T-helper 22 cell (primary cell): ENCODE results near the gene KCND3.
"Not testable (repeated sequence)": the region's sequence is repeated elsewhere in the genome, so short reads cannot be mapped to it uniquely, and the experiment has no call there.

Experiments used
- DNase-seq: peaks from one replicate; pipeline ENCODE4 v3.0.0-alpha.2; 2020; ENCODE audit warnings: low read depth

KCND3 gene

DNA sequence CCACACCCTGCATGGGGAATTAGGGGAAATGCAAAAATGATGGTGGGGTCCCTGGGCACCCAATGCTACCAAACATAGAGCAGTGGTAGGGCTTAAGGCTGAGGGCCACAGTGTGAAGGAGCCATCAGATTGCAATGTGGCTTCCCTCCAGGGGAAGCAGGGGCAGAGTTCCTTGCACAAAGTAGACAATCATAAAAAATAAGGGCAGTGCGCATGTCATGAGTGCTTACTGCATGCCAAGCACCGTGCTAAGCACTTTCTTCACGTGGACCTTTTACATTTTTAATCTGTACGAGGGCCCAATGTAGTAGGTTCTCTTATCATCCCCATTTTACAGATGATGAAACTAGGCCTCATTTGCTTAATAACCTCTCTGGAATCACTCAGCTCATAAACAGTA is 177.2 kb downstream of the KCND3 start:
- no peak for DNase-seq

DNA sequence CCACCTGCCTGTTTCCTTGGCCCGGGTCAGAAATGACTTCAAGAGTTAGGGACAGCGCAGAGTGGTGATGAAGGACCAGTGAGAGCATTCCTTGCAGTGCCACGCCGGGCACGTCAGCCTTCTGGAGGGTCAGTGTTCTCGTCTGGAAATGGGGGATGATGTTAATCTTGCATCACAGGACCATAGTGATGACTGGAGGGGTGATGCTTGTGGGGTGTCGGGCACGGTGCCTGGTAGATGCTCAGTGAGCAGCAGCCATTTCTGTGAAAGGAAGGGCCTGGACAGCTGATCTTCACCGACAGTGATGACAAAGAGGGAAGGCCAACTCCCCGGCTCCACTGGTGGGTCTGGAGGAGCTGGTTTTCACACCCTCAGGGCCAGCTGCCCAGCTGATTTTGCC is 177.6 kb downstream of the KCND3 start:
- DNase-seq: no peak

DNA sequence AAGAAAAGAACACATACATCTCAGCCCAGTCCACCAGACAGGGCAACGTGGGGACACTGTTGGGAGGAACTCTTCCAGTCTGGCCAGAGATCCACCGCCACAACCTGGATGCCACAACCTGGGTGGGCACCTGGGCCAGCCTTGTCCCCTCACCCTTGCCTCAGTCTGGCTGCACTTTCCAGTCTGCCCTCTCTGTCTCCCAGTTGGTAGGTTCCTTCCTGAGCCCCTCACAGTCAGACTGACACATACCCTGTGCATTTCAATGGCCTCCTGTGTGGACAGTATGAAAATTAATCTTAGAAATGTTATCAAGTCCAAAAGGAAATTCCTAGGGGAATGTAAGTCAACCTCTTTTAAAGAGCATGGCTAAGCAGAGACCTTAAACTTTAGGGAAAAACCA is 184.2 kb downstream of the KCND3 start:
- no peak for DNase-seq

DNA sequence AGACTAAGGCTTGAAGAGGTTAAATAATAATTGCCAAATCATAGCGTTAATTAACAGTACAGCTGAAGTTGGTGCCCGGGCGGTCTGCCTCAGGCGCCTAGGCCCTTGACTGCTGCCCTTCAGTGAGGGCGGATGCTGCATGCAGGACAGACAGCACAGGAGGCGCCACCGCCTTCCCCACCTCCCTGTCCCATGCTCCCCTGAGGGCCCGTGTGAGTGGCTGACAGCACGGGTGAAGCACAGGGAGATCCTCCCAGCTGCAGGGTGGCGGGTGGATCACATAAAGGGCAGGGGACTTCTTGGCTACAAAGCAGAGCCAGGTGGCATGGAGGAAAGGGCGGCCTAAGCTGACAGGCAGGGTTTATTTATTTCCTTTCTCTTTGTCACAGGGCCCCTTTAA is 184.7 kb downstream of the KCND3 start:
- DNase-seq: no peak

DNA sequence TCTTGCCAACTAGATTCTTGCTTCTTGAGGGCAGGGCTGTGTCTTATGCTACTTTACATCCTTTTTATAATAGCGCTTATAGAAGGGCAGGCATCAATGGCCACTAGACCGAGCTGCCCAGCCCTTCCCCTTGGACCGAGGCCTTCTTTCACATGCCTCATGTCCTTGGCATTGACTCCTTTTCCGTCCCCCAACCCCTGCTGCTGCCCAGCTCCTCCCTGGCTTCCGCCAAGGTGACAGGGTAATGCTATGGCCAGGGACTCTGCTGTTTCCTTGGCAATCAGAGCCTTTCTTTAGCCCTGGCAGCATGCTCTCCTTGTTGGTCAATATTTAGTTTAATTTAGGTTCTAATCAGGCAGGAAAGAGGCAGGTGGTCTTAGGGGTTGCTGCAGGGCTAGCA is 185.5 kb downstream of the KCND3 start:
- DNase-seq: no peak

DNA sequence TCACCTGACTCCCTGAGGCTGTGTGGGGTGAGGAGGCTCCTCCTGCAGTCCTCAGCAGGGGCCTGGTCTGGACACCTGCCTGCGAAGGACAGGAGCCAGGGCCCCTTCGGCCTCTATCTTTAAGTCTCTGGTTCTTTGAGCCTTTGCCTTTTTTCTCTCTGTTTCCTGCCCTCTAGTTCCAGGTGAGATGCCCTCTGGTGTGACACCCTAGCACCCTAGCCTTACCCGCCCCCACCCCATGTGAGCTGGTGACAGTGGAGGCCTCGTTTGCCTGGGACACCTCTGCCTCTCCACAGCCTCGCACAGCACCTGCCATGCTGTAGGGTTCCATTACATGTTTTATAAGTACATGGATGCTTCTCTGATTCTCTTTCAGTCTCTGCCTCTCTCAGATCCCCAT is 186.5 kb downstream of the KCND3 start:
- no peak for DNase-seq

DNA sequence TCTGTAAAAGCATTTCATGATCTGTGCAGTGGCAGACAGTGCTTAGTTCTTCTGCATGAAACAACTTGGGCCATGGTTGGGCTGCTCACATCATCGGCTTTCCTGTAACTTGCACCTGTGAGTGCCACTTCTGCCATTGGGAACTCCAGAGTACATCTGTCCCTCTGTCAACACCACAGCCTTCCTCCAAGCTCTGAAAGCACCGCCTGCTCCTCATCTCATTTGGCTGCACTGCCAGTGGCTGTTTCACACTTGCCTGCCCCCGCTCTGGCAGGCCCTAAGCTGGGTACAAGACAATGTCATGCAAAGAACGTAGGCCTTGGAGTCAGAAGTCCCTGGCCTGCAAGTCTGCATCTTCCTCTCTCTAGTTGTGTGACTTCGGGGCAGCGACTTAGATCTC is 187.4 kb downstream of the KCND3 start:
- DNase-seq: no peak

DNA sequence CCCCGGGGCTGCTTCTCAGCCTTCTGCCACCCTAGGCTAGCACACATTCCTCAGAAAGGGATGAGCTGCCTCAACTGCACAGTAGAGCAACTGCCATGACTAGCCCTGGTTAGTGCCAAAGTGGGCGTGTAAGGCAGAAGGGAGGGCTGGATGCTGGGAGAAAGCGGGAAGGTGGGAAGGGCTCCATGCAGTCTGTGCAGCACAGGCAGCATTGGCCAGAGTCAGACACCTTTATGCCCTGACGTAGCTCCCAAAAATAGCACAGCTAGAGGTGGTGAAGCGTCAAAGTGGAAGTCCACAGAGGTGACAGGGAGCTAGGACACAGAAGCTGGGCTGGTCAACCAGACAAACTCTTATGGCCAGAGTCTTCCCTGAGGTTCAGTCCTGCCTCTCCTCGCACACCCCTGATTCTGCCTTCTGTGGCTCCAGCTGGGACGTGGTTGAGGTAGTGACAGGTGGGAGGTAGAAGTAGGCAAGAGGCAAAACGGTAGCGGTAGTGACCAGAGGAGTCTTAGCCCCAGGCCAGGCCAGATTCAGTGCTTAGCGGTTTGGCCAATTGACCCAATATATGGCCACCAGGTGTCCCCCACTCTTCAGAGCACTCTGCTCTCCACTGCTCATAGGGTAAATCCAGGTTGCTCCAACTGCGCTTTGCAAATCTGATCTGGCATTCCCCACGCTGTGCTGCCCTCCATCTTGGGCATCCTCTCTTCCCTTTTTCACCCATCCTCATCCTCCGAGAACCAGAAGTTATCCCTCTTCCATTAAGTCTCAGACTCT is 188.2 kb downstream of the KCND3 start:
- DNase-seq: no peak

DNA sequence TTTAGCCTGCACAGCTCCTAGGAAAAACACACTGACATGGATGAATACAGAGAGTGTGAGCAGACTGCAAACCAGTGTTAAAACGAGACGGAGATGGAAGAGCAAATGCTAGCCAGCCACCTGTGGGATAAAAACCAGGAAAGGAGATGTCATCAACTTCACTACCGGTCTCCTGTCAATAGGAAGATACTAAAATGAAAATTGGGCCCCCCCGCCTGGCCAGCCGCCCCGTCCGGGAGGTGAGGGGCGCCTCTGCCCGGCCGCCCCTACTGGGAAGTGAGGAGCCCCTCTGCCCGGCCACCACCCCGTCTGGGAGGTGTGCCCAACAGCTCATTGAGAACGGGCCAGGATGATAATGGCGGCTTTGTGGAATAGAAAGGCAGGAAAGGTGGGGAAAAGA is 189.7 kb downstream of the KCND3 start:
- DNase-seq: not testable (repeated sequence)

DNA sequence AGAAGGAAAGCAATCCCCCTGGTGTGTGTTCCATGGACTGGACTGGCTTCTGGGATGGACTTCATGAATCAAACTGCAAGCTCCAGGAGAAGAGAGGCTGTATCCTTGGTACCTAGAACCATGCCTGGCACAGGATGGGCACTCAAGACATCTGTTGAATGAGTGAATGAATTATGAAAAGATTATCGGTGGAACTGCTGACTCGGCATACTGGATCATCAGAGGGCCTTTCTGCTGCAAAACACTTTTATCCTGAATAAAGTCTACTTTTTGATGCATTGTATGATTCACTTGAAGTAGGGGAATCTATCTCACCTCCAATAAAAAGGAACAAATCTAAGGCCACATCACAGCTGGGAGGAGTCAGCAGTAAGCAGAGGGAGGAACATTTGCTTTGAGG is 190.9 kb downstream of the KCND3 start:
- DNase-seq: no peak

DNA sequence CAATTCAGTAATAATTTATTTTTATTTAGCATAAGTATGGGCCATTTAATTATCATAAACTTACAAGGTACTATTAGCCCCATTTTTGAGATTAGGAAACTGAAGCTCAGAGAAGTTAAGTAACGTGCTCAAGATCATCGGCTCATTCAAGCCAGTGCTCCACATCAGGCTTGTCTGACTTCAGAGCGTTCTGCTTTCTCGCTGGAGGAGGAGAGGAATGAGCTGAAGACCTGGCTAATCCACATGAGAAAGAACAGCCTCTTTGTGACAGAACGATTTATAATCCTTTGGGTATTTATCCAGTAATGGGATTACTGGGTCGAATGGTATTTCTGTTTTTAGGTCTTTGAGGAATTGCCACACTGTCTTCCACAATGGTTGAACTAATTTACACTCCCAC is 194.1 kb downstream of the KCND3 start:
- no peak for DNase-seq

DNA sequence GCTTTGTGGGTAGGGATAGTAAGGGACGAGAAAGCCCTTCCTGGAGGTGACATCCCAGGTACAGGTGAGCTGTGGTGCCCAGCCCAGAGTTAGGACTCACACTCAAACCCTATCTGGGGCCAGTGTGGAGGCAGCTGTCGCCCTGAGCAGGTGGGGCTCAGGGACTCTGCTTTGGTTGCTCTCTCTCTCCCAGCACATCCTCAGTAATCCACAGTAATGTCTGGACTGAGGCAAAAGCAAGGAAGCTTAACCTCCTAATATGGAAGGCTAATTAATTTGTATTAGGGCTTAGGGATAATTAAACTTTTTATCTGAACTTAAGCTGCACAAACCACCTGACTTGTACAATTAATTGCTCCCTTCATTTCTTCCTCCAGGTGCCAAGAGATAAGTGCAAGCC is 195.5 kb downstream of the KCND3 start:
- DNase-seq: no peak

DNA sequence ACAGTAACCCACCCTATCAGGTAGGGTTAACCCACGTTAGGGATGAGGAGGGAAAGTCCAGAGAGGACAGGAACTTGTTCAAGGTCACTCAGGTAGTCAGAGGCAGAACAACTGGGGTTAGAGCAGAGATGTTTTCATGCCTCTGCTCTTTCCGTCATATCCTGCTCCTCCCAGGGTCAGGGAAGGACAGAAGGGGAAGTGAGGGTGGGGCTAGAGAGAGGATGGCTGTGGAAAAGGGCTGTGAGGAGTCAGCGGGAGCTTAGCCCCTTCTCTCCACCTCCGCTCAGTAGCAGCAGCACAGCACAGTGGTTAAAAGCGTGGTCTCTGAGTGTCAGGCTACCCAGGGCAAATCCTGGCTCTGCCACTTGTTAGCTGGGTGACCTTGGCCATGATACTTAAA is 197.2 kb downstream of the KCND3 start:
- no peak for DNase-seq

DNA sequence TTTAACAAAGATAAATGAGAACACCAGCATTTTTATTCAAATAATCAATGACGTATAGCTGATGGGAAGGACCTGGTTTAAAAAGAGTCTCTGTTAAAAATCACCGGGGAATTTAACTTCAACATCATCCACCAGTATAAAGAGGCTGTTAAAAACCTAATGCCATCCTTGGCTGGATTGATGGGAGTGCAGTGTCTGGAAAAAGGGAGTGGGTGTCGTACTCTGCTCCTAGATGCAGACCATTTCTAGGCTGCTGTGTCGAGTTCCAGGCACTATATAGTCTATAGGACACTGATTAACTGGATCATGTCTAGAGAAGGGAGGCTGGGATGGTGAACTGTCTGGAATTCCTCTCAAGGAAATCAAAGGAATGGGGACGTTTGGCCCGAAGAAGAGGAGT is 197.7 kb downstream of the KCND3 start:
- DNase-seq: no peak

DNA sequence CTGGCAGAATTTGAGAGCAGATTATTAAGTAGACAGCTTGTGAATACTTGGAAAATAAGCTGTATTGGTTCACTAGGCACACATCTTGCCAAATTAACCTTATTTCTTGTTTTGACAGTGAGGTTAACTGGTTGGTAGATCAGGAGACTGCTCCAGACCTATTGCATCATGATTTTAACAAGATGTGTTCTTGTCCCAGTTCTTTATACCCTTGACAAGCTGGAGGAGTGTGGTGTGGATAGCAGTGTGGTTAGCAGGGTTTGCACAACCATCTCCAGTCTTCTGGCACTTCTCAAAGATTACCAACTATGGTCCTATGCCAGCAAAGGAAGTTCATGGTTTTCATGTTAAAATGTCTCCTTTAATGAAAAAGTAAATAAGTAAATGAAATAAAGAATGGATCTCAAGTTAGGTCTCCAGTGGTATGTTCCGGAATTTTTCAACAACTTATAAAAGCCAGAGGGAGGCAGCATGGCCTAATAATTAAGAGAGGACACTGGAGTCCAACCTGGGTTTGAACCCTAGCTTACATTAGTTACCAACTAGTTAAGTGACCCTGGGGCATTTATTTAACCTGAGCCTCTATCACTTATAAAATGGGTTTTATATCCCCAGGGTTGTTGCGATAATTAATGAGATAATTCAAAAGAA is 199.7 kb downstream of the KCND3 start:
- no peak for DNase-seq

DNA sequence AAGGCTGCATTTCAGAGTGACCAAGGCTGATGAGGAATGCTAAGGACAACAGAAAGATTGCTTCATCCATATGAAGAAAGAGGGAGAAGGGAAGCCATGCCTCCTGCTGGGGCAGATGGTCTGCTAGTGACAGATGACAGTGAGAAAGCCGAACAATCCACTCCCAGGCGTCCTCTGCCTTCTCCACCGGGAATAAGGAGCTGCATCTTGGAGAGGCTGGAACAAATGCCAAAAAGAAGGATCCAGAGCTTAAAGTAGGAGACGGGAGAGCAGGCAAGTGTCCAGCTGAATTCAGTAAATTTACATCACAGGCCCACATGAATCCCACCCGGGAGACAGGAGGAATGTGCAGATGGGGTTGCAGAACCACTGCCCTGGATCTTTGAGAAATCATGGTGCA is 200.3 kb downstream of the KCND3 start:
- DNase-seq: no peak

DNA sequence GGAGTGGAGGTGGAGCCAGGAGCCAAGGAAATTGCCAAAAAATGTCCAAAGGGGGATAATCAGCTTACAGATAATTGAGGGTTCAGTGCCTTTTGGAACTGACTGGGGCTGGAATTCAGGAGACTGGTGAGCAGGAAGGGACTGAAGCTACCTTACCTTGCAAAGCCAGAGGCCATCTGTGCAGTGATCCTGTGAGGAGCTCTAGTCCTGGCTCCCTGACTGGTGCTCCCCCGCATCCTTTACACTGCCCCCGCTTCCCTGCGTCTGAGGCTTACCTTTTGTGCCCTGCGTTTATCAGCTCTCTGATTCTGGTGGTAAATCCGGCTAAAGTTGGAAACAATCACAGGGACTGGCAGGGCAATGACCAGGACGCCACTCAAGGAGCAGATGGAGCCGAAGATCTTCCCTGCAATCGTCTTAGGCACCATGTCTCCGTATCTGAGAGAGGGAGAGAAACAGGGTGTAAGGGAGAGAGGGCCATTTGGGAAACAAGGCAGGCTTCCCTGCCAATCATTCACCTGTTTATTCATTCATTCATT is 202.7 kb downstream of the KCND3 start:
- DNase-seq: no peak

DNA sequence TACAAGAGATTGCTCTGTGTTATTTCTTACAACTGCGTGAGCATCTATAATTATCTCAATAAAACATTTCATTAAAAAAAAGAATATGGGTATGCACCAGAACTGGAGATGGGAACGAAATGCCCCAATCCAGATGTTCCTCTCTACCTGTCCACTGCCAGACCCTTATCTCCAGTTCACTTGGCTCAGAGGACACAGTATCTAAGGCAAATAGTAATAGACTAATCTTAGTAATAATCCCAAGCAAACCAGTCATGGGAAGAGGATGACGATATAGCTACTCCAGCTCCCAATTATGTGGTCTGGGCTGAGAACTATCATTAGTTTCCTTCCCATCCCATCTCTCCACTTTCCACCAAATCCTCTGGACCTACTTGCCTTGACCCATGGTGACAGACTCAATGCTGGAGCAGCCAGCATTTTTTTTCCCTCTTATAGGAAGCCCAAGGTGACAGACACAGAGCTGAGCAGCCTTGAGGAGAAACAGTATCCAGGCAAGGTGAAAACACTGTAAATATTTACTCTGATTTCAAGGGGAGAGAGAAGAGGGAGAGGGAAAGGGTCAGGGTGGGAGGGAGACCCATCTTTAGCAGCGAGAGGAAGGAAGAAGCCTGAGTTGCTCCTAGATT is 205.1 kb downstream of the KCND3 start:
- no peak for DNase-seq

DNA sequence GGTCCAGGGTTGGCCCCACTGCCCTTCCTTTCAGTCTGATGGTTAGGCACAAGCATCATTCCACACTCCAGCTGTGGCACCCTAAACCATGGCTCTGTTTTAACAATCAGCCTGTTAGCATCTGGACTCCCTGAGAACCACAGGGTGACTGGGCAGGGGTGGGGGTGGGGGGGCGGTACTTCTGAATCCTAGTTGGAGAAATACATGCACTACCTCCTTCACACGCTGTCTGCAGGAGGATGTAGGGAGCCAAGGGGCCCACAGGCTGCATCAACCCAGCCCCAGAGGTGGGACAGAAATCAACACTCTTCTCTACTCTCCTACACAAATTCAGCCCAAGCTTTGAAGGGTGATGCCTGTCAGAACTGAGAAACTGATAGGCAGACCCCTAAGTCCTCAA is 209.9 kb downstream of the KCND3 start:
- DNase-seq: no peak

DNA sequence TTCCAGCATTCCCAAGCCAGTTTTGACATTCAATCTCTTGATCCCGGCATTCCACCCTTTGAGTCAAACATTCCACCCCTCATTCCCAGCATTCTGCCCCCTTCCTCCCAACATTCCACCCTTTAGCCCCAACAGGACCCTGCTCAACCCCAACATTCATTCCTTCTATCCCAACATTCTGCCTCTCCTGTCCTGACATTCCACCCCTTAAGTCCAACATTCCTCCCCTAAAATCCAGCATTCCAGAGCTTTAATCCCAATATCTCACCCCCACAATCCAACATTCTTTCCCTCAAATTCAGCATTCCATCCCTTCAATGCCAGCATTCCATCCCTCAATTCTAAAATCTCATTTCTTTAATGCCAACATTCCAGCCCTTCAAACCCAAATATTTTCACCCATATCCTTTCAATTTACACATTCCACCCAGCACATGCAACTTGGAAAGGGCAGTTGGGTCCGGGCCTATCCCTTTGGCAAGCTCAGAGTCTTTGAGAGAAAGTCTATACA is 210.9 kb downstream of the KCND3 start:
- DNase-seq: no peak

DNA sequence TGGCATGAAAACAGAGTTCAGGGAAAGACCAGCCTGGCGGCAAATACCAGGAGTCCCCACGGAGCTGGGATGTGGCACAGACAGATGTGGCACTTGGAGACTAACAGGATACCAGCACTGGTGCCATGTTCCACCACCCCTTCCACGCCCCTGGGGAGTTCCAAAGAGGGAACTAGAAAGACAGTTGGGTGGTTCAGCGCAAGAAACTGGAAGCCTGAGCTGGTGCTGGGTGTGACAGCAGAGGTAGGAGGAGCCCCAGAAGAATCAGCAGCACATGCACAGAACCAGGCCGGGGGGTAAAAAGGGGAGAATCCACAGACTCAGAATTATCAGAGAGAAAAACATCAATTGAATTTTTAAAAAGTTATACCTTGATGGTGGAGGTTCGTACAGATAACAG is 211.4 kb downstream of the KCND3 start:
- no peak for DNase-seq

DNA sequence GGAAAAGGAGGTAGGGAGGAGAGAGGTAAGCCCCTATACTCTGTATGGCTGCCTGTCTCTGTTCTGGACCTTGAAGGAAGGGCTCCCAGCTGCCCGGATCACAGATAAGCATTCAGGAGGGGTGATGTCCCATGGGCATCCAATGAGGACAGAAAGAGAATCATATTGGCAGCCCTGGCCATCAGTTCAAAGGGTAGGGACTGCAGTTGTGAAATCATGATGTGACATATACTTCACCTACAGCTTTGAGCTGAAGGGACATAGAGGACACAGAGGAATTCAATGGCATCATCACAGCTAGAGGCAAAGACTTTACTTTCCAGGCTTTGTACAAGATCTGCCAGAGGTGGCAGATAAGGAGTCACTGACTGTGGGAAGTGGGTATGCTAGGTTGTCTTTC is 212.2 kb downstream of the KCND3 start:
- no peak for DNase-seq

DNA sequence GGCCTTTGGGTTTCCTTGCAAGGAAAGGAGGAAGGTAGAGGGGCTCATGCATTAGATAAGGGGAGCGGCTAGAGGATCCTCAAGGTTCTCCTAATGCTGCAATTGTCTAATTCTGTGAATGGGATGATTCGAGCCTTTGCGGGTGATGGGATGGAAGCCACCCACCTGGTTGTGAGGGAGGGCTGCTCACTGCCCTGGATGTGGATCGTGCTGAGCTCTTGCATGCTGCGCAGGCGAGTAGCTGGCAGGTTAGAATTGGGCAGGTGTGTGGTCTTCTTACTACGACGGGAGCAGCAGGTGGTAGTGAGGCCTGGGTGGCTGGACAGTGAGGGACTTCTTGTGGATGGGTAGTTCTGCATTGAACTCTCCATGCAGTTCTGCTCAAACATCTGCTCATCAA is 212.6 kb downstream of the KCND3 start:
- no peak for DNase-seq
